ENCODE results near the gene DRAXIN.

GRCh38 chr1:11695861-11696260, 4.4 kb downstream of the DRAXIN start:
- TF ChIP-seq, protein P1, sequence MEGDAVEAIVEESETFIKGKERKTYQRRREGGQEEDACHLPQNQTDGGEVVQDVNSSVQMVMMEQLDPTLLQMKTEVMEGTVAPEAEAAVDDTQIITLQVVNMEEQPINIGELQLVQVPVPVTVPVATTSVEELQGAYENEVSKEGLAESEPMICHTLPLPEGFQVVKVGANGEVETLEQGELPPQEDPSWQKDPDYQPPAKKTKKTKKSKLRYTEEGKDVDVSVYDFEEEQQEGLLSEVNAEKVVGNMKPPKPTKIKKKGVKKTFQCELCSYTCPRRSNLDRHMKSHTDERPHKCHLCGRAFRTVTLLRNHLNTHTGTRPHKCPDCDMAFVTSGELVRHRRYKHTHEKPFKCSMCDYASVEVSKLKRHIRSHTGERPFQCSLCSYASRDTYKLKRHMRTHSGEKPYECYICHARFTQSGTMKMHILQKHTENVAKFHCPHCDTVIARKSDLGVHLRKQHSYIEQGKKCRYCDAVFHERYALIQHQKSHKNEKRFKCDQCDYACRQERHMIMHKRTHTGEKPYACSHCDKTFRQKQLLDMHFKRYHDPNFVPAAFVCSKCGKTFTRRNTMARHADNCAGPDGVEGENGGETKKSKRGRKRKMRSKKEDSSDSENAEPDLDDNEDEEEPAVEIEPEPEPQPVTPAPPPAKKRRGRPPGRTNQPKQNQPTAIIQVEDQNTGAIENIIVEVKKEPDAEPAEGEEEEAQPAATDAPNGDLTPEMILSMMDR (IDR thresholded peaks at IDR 0.05; ENCODE audit: insufficient read depth, low read depth, low read length): no peak
- TF ChIP-seq EZH2 (IDR thresholded peaks at IDR 0.05; ENCODE audit: insufficient read depth, low read length): no peak
